Heart left ventricle (tissue), 16 donors: ENCODE data around the gene PDZK1. TPM values are rescaled to one million over a fixed set of nuclear protein-coding genes. Genes with fewer than 3 reads are reported as not detected.

ENCODE experiments used
- ATAC-seq, 4 donors: fragments of 200-7000 bp; cut with Tn5 transposase; one replicate each; pipeline ENCODE4 v1.9.1; 2020 to 2022; ENCODE audit warnings: moderate library complexity in 4 of 4, mild to moderate bottlenecking in 3 of 4, moderate number of reproducible peaks in 1 of 4
- DNase-seq, 5 donors: peaks; one replicate each; pipeline ENCODE4 v3.0.0-alpha.2; 2020
- H3K27ac ChIP-seq, 12 donors: fragments of 200-600 bp; sonication (generic) in 4 of 12; one replicate each; pipeline versions ENCODE4 v1.5.0 to v1.8.0; 2016 to 2022; ENCODE audit warnings: mild to moderate bottlenecking in 2 of 12
- H3K27me3 ChIP-seq, 9 donors: fragments of 200-600 bp; sonication (generic) in 2 of 9; one replicate each; pipeline versions ENCODE4 v1.5.1 to v1.8.0; 2016 to 2022; ENCODE audit warnings: mild to moderate bottlenecking in 3 of 9
- H3K36me3 ChIP-seq, 9 donors: fragments of 200-600 bp; sonication (generic) in 2 of 9; one replicate each; pipeline versions ENCODE4 v1.5.0 to v1.8.0; 2018 to 2022; ENCODE audit warnings: mild to moderate bottlenecking in 2 of 9
- H3K4me1 ChIP-seq, 12 donors: fragments of 200-600 bp; sonication (generic) in 4 of 12; one replicate each; pipeline versions ENCODE4 v1.5.0 to v1.8.0; 2016 to 2022; ENCODE audit warnings: mild to moderate bottlenecking in 3 of 12
- H3K4me3 ChIP-seq, 12 donors: fragments of 200-600 bp; sonication (generic) in 4 of 12; one replicate each; pipeline versions ENCODE4 v1.5.0 to v1.8.0; 2017 to 2022; ENCODE audit warnings: mild to moderate bottlenecking in 9 of 12, moderate library complexity in 4 of 12
- H3K9me3 ChIP-seq, 12 donors: fragments of 200-600 bp; sonication (generic) in 4 of 12; one replicate each; pipeline versions ENCODE4 v1.5.0 to v1.8.0; 2016 to 2022; ENCODE audit warnings: mild to moderate bottlenecking in 1 of 12
- CTCF ChIP-seq, 12 donors: fragments of 200-600 bp; sonication (generic) in 4 of 12; IDR thresholded peaks; one replicate each; pipeline versions ENCODE4 v1.5.0 to v1.8.0; 2018 to 2022; ENCODE audit warnings: antibody characterized with exemption in 12 of 12, mild to moderate bottlenecking in 5 of 12
- POLR2A ChIP-seq, 2 donors: fragments of 450-650 bp; IDR thresholded peaks; one replicate each; pipeline ENCODE4 v1.6.1; 2017; ENCODE audit warnings: antibody characterized with exemption in 2 of 2, mild to moderate bottlenecking in 2 of 2, moderate library complexity in 2 of 2
- WGBS, 4 donors: extraction: QIAGEN DNeasy Blood & Tissue Kit in 2 of 4; methylation state at CpG; one replicate each; pipeline versions ENCODE4 v1.1.5 to v1.1.7; 2013 to 2018; 5-methylcytosine and 5-hydroxymethylcytosine counted together
- intact Hi-C, 10 donors: fragments of 100-400 bp; cut with DNase I; formaldehyde crosslinking; loops; one replicate each; pipeline versions ENCODE4 v1.11.1 to v1.14.2; 2022
- polyA plus RNA-seq, 2 donors: library from polyadenylated mRNA; stranded (reverse); fragments of 200-250 nt; gene quantifications; one replicate each; pipeline ENCODE4 v1.2.3, GENCODE V29; 2013
- total RNA-seq, 9 donors: library from RNA; depleted of rRNA in 2 of 9; stranded (reverse); fragments of >200 nt in 2 of 9; fragmentation: NEBNext Ultra II Directional in 3 of 9; extraction: Animal tissue kit (Norgen Biotek cat#: 25700) in 3 of 9; gene quantifications; one replicate each; pipeline versions ENCODE4 v1.1.0 to v1.2.4, GENCODE V29; 2016 to 2023
- donor health status: ischemic (EF 13 %, LVEDD 7.1; RV severe dilation, severe dysfunction).
- donor health status: healthy with polysubstance abuse.
- donor health status: DM: no; HTN: yes; CAD: no.
- donor health status: DM: no; HTN: no; CAD: no.
- donor health status: ischemic (EF 25% LVEDD 6.9; RV normal size, moderate dysfunction).
- donor health status: ischemic (EF 25% LVEDD 5.7; RV mildly dilated, moderate dysfunction).
- donor health status: healthy.
- donor health status: DM: yes; HTN: yes; CAD: no.
- donor health status: ischemic (EF 35%, LVEDD 5.7; RV mildly dilated, moderate dysfunction).
- donor health status: nonischemic (EF 11% LVEDD 7.7; RV severe dilation, severe dysfunction).
- donor health status: DM: yes; HTN: yes; CAD: no.
- donor health status: PGD.
- donor health status: ischemic (EF 29% LVEDD 5.4; RV normal size, mild dysfunction).
- donor health status: nonischemic (EF 23%, LVEDD 6.1; RV moderate dilation, normal function).

PDZK1 gene
- total and polyA plus RNA-seq, 11 donors = 0.07 to 0.57 (median 0.20) TPM; not detected in 6

- DNase-seq = no peak
- Histone ChIP-seq H3K4me1 (no peaks in the 10 kb centered on the region), H3K4me3 (no peak overlapping the region), H3K27ac (no peak overlapping the region), H3K36me3 (no peaks in the 10 kb centered on the region), H3K27me3 (no peaks in the 10 kb centered on the region), H3K9me3 (no peaks in the 10 kb centered on the region)
- TF ChIP-seq POLR2A (IDR thresholded peaks at IDR 0.05) = no peak
- TF ChIP-seq CTCF (IDR thresholded peaks at IDR 0.05) = no peak
- intact Hi-C loops = no loop called here
- no peak for ATAC-seq
- WGBS, 4 donors = 60 to 67% (median 67%) methylated on average over 2 of the region's 2 CpGs
Observed at GRCh38 chr1:145702052-145702451, 5.1 kb downstream of the PDZK1 start.

- no peak overlapping the region for H3K4me3 ChIP-seq
- no peaks in the 10 kb centered on the region for H3K9me3 ChIP-seq
- H3K36me3 ChIP-seq = no peaks in the 10 kb centered on the region
- ATAC-seq (no peak), DNase-seq (no peak)
- H3K4me1 ChIP-seq = no peaks in the 10 kb centered on the region
- 86 to 91% (median 88%) methylated on average over 2 of the region's 2 CpGs for WGBS, 4 donors
- intact Hi-C loops = no loop called here
- no peak for TF ChIP-seq POLR2A (IDR thresholded peaks at IDR 0.05)
- no peak for TF ChIP-seq CTCF (IDR thresholded peaks at IDR 0.05)
- no peaks in the 10 kb centered on the region for H3K27me3 ChIP-seq
- H3K27ac ChIP-seq = no peak overlapping the region
Observed at GRCh38 chr1:145701306-145701862, 5.8 kb downstream of the PDZK1 start.

GRCh38 chr1:145696630-145696960, 10.6 kb downstream of the PDZK1 start:
- DNase-seq = no peak
- H3K4me1 ChIP-seq = no peaks in the 10 kb centered on the region
- no peak overlapping the region for H3K27ac ChIP-seq
- no peaks in the 10 kb centered on the region for H3K36me3 ChIP-seq
- intact Hi-C loops = no loop called here
- H3K27me3 ChIP-seq = no peaks in the 10 kb centered on the region
- 89 to 95% (median 93%) methylated on average over 3 of the region's 3 CpGs for WGBS, 4 donors
- no peaks in the 10 kb centered on the region for H3K9me3 ChIP-seq
- no peak for ATAC-seq
- no peak overlapping the region for H3K4me3 ChIP-seq
- TF ChIP-seq POLR2A (IDR thresholded peaks at IDR 0.05) = no peak
- no peak for TF ChIP-seq CTCF (IDR thresholded peaks at IDR 0.05)

- H3K27me3 ChIP-seq = no peaks in the 10 kb centered on the region
- intact Hi-C loops = no loop called here
- DNase-seq (no peak), ATAC-seq (no peak)
- H3K27ac ChIP-seq = no peak overlapping the region
- TF ChIP-seq CTCF (IDR thresholded peaks at IDR 0.05) = no peak
- no peak for TF ChIP-seq POLR2A (IDR thresholded peaks at IDR 0.05)
- 56 to 66% (median 60%) methylated on average over 5 of the region's 5 CpGs for WGBS, 4 donors
- H3K9me3 ChIP-seq = no peaks in the 10 kb centered on the region
- H3K36me3 ChIP-seq = no peaks in the 10 kb centered on the region
- peaks cover 0 to 2% (median 0%) of the 10 kb centered on the region in 12 donors for H3K4me1 ChIP-seq
- no peak overlapping the region for H3K4me3 ChIP-seq
Observed at GRCh38 chr1:145695821-145696629, 11.1 kb downstream of the PDZK1 start.
